SK-N-MC (cell line): Measurements from ENCODE around the gene WDR33.

Experiments used
- EZH2 ChIP-seq: fragments of 200-600 bp; sonication (generic); IDR thresholded peaks from one replicate; pipeline ENCODE4 v1.6.1; 2017; ENCODE audit warnings: antibody characterized with exemption
- FOXP2 ChIP-seq: optimal IDR thresholded peaks from 2 replicates; pipeline ENCODE3; 2011; ENCODE audit warnings: mild to moderate bottlenecking, moderate library complexity; ENCODE audit not compliant: insufficient read depth; ENCODE audit errors: extremely low read length, control extremely low read depth

- no peak for TF ChIP-seq EZH2
- no peak for TF ChIP-seq FOXP2
These were observed 137.5 kb downstream of the WDR33 start for GRCh38 chr2:127673291-127674069.
